Dedifferentiated amniotic fluid mesenchymal stem cell (primary cell): ENCODE measurements around the gene EHBP1L1.

Experiments used
- DNase-seq: peaks from one replicate; pipeline ENCODE4 v3.0.0-alpha.2; 2016; ENCODE audit errors: extremely low spot score

Gene EHBP1L1

GRCh38 chr11:65595131-65595530, 19.3 kb downstream of the EHBP1L1 start:
- DNase-seq, result no peak

- DNase-seq, result no peak
Measured at GRCh38 chr11:65595543-65596281, 19.9 kb downstream of the EHBP1L1 start, which contains the start of gene KCNK7. TSS of gene KCNK7 (minus strand) at chr11:65595800. CDS start at chr11:65595772, 28 bp downstream.

- DNase-seq, result no peak
Measured at GRCh38 chr11:65596520-65596919, 20.7 kb downstream of the EHBP1L1 start.

GRCh38 chr11:65598258-65598699, 22.4 kb downstream of the EHBP1L1 start:
- no peak for DNase-seq

GRCh38 chr11:65599216-65599954, 23.5 kb downstream of the EHBP1L1 start:
- DNase-seq, result no peak

- no peak for DNase-seq
Measured at GRCh38 chr11:65599955-65600246, 24.0 kb downstream of the EHBP1L1 start.

- DNase-seq, result no peak
Measured at GRCh38 chr11:65604258-65604657, 28.4 kb downstream of the EHBP1L1 start.

- DNase-seq, result peak; percentile 91
Measured at GRCh38 chr11:65606876-65607613, 31.2 kb downstream of the EHBP1L1 start.

GRCh38 chr11:65607614-65608426, 32.0 kb downstream of the EHBP1L1 start:
- no peak for DNase-seq

GRCh38 chr11:65609229-65609628, 33.4 kb downstream of the EHBP1L1 start:
- DNase-seq, result no peak

GRCh38 chr11:65609665-65610064, 33.8 kb downstream of the EHBP1L1 start:
- no peak for DNase-seq

GRCh38 chr11:65610404-65610803, 34.6 kb downstream of the EHBP1L1 start:
- DNase-seq, result no peak

- no peak for DNase-seq
Measured at GRCh38 chr11:65611028-65611757, 35.3 kb downstream of the EHBP1L1 start.

GRCh38 chr11:65611758-65612603, 36.1 kb downstream of the EHBP1L1 start:
- no peak for DNase-seq

- no peak for DNase-seq
Measured at GRCh38 chr11:65612691-65613090, 36.8 kb downstream of the EHBP1L1 start.

GRCh38 chr11:65613091-65613928, 37.5 kb downstream of the EHBP1L1 start:
- no peak for DNase-seq

GRCh38 chr11:65615229-65615949, 39.5 kb downstream of the EHBP1L1 start, which contains the start of gene PCNX3:
TSS of gene PCNX3 (plus strand) at chr11:65615776. CDS start at chr11:65616312, 536 bp downstream.
- DNase-seq, result peak; percentile 100

- DNase-seq, result no peak
Measured at GRCh38 chr11:65615950-65616574, 40.2 kb downstream of the EHBP1L1 start.
